GM12875 (cell line): ENCODE measurements around the gene PPARD.

ENCODE experiments used
- H3K4me3 ChIP-seq: one replicate; pipeline ENCODE4 v1.5.1; 2011; ENCODE audit warnings: low read depth, low read length, control low read depth
- TF ChIP-seq, protein P1 (sequence below): IDR thresholded peaks from 2 replicates; pipeline ENCODE4 v1.5.1; 2011; ENCODE audit warnings: low read depth, mild to moderate bottlenecking, control low read depth, inconsistent platforms, low read length, moderate library complexity, borderline replicate concordance; ENCODE audit not compliant: insufficient read depth

The PPARD gene

DNA sequence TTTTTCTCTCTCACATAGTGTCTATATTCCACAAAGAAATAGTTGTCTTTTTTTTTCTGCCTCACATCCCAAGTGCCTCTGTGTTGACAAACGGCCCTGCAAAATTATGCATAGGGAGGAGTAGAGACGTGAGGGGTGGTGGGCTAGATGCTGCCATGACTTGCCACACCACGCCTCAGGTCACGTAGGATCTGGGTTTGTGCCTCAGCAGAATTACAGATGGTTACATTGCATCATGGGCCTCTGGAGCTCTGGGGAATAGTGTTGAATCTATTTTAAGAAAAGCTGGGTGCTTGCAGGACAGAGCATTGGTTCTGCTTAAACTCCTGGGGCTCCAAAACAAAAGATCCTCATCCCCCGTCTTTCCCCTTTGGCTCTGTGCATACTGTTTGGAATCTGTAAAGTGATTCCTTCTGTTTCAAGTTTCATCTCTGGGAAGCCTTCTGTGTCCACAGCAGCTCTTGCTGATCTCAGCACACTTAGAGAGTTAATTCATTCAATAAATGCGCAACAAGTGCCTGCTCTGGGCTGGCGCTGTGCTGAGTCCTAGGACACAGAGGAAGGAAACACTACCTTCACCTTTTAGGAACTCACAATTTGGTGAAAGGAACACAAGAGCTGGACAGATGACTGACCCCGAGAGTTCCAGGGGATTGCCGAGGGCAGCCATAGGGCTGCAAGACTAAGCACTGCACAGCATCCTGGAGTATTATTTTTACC, 112.2 kb downstream of the PPARD start:
- TF ChIP-seq, protein P1, sequence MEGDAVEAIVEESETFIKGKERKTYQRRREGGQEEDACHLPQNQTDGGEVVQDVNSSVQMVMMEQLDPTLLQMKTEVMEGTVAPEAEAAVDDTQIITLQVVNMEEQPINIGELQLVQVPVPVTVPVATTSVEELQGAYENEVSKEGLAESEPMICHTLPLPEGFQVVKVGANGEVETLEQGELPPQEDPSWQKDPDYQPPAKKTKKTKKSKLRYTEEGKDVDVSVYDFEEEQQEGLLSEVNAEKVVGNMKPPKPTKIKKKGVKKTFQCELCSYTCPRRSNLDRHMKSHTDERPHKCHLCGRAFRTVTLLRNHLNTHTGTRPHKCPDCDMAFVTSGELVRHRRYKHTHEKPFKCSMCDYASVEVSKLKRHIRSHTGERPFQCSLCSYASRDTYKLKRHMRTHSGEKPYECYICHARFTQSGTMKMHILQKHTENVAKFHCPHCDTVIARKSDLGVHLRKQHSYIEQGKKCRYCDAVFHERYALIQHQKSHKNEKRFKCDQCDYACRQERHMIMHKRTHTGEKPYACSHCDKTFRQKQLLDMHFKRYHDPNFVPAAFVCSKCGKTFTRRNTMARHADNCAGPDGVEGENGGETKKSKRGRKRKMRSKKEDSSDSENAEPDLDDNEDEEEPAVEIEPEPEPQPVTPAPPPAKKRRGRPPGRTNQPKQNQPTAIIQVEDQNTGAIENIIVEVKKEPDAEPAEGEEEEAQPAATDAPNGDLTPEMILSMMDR, result no peak
- H3K4me3 ChIP-seq, result no peak overlapping the region

DNA sequence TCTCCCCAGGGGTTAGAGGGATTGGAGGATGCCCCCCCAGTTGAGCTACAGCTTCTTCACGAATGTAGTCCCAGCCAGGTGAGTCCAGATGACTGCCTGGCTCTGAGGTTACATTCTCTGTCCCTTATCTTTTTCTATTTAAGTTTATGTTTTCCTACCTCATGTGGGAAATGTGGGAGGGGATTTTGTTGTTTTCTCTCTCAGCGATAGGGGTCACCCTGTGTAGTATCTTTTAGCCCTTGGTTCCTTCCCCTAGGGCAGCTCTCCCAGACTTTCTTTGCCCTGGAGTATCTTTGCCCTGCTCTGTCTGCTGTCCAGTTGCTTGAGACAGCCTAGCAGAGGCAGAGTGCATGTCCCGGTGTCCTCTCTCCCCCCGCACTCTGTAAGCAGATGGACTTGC, 115.5 kb downstream of the PPARD start:
- no peak overlapping the region for H3K4me3 ChIP-seq
- TF ChIP-seq, protein P1, result no peak

DNA sequence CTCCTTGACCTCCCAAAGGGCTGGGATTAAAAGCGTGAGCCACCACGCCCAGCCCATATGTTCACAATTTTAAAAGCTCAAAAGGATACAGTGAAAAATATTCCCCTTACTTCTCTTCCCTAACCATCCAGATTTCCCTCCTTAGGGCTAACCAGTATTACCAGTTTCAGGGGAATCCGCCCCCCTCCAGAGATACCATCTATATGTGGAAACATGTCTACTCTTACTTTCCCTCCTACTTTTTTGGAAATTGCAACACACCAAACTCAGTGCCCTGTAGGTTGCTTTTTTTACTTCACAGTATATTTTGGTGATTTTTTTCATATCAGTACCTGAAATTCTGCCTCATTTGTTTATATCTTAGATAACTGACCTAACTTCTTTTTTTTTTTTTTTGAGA, 118.9 kb downstream of the PPARD start:
- H3K4me3 ChIP-seq, result no peak overlapping the region
- TF ChIP-seq, protein P1, result no peak

DNA sequence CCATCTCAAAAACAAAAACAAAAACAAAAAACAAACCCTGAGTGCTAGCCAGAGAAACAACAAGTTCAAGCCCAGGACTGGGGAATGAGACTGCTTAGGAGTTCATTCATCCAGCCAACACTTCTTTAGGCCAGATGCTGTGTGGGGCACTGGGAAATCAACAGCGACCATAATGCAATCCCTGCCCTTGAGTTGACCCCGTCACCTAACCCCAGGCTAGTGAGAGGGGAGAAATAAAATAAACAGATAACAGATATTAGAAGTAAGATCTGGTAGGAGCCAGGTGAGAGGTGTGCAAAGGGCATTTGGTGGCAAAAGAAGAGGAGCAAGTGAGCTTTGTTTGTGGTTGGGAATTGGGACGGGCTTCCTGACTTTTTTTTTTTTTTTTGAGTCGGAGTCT, 120.9 kb downstream of the PPARD start:
- TF ChIP-seq, protein P1, result no peak
- H3K4me3 ChIP-seq, result no peak overlapping the region

DNA sequence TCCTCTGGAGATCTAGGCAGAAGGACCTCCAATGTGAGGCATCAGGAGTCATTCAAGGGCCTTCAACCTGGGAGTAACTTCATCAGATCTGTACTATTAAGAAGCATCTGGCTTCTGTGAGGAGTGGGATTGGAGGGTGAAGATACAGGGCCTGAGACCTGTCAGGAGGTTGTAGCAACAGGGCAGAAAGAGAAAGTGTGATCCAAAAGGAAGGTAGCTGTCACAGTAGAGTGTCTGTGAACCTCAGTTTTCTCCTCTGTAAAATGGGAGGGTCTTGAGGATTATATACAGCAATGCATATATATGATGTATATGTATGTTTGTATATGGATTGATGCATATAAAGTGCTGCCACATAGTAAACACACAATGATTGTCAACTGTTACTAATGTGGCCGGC, 123.3 kb downstream of the PPARD start:
- H3K4me3 ChIP-seq, result no peak overlapping the region
- TF ChIP-seq, protein P1, result no peak

DNA sequence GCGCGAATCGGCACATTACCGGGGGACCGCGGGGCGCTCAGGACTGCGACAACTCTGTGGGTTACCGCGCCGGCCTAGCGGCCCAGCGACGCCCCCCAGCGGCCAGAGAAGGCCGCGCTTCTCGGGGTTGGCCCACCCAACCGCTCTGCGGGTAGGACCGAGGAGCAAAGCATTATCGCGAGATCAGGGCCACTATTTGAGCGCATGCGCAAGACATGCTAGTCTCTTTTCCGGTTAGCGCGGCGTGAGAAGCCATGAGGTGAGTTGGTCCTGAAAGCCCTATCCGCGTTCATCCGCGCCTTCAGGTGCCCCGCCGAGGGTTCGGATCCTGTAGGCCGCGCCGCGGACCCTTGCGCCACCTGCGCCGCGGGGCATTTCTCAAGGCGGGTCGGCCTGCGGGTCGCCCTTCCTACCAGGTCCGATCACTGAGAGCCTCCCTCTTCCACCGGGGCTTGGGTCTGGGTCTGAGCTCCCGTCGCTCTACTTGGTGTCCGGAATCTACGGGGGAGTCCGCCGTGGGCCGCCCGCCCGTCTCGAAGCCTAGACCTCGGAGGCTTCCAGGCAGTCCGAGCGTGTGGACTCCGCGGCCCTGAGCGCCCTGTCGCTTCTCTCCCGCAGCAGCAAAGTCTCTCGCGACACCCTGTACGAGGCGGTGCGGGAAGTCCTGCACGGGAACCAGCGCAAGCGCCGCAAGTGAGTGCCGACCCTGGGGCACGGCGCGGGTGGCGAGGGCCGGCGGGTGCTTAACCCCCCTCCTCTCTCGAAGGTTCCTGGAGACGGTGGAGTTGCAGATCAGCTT, 126.0 kb downstream of the PPARD start, which contains the start of gene RPL10A:
Gene RPL10A (plus strand): TSS at position 221 of the 799 bp plus-strand sequence. CDS start 34 bp downstream, at position 255.
- TF ChIP-seq, protein P1, result peak; percentile 98

More for the DNA sequence above, 126.0 kb downstream of the PPARD start, which contains the start of gene RPL10A:
- peak within 1 kb of the TSS; percentile 84 for H3K4me3 ChIP-seq
